Loucy (cell line): ENCODE measurements around the gene ASTN2.

Experiments used
- EZH2phosphoT487 ChIP-seq: fragments of 200-600 bp; IDR thresholded peaks from 2 replicates; pipeline ENCODE4 v1.6.1; 2018; ENCODE audit warnings: antibody characterized with exemption, mild to moderate bottlenecking, moderate library complexity, borderline replicate concordance
- TF ChIP-seq, protein P1 (sequence below): fragments of 200-600 bp; sonication (generic); conservative IDR thresholded peaks from 2 replicates; pipeline ENCODE4 v1.5.1; 2014; ENCODE audit warnings: mild to moderate bottlenecking, antibody characterized with exemption, low read length

DNA sequence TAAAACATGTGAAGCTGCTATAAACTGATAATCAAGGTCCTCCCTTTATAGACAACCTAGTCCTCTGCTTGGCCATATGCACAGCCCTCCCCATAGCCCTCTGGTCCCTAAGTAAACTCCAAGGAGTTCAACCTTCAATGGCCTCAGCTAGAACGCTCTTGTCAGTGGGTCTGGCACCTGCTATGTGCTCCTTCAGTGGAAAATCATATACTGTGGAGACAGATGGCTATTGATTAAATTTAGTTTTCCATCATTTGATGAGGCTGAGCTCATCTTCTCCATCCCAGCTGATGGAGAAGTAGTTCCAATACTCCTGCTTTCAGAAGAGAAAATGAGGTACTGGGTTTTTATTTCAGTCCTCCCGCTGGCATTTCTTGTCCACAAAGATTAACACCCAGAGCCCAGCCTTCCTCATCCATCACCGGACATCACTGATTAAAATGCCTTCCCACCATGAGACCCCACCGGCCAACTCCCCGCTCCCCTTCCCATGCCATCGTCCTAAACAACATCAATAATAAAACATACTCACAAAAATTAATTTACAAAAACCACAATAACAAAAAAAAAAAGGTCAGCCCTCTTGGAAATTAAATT is 593.1 kb downstream of the ASTN2 start:
- TF ChIP-seq, protein P1, sequence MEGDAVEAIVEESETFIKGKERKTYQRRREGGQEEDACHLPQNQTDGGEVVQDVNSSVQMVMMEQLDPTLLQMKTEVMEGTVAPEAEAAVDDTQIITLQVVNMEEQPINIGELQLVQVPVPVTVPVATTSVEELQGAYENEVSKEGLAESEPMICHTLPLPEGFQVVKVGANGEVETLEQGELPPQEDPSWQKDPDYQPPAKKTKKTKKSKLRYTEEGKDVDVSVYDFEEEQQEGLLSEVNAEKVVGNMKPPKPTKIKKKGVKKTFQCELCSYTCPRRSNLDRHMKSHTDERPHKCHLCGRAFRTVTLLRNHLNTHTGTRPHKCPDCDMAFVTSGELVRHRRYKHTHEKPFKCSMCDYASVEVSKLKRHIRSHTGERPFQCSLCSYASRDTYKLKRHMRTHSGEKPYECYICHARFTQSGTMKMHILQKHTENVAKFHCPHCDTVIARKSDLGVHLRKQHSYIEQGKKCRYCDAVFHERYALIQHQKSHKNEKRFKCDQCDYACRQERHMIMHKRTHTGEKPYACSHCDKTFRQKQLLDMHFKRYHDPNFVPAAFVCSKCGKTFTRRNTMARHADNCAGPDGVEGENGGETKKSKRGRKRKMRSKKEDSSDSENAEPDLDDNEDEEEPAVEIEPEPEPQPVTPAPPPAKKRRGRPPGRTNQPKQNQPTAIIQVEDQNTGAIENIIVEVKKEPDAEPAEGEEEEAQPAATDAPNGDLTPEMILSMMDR: no peak
- no peak for TF ChIP-seq EZH2phosphoT487
